SU-DHL-6 (cell line): Measurements from ENCODE around the gene CBY1.

Experiments used
- H2AFZ ChIP-seq: fragments of 200-600 bp; sonication (generic); 2 replicates; pipeline ENCODE4 v1.6.1; 2014; ENCODE audit warnings: low read depth, mild to moderate bottlenecking, moderate library complexity, mixed read lengths, antibody characterized with exemption, low read length; ENCODE audit not compliant: severe bottlenecking
- H3F3A ChIP-seq: fragments of 200-600 bp; shearing (Covaris generic); 2 replicates; pipeline ENCODE4 v1.6.0; 2016; ENCODE audit warnings: antibody characterized with exemption, mild to moderate bottlenecking; ENCODE audit not compliant: insufficient read depth
- H3K27ac ChIP-seq: fragments of 200-600 bp; sonication (generic); 2 replicates; pipeline ENCODE4 v1.5.1; 2016; ENCODE audit warnings: low read depth, mild to moderate bottlenecking, low read length, moderate library complexity, mixed read lengths
- H3K27me3 ChIP-seq: fragments of 200-600 bp; sonication (generic), shearing (Covaris generic); 2 replicates; pipeline ENCODE4 v1.6.0; 2014; ENCODE audit warnings: mild to moderate bottlenecking, low read length
- H3K36me3 ChIP-seq: fragments of 200-600 bp; sonication (generic); 2 replicates; pipeline ENCODE4 v1.6.1; 2014; ENCODE audit warnings: mild to moderate bottlenecking, low read length, mixed read lengths
- H3K4me2 ChIP-seq: fragments of 300-600, 200-600 bp; shearing (Covaris generic), sonication (generic); 2 replicates; pipeline ENCODE4 v1.6.0; 2014; ENCODE audit warnings: low read length, low read depth, mild to moderate bottlenecking; ENCODE audit not compliant: poor library complexity, severe bottlenecking
- H3K4me3 ChIP-seq: fragments of 200-600 bp; sonication (generic); 2 replicates; pipeline ENCODE4 v1.5.1; 2014; ENCODE audit warnings: antibody characterized with exemption, low read length, mild to moderate bottlenecking, mixed read lengths; ENCODE audit not compliant: insufficient read depth, poor library complexity, severe bottlenecking
- H3K79me2 ChIP-seq: fragments of 200-600 bp; sonication (generic); 2 replicates; pipeline ENCODE4 v1.6.1; 2014; ENCODE audit warnings: mild to moderate bottlenecking, low read length, moderate library complexity; ENCODE audit not compliant: insufficient read depth
- H3K9ac ChIP-seq: fragments of 200-600 bp; sonication (generic); 2 replicates; pipeline ENCODE4 v1.7.0; 2014; ENCODE audit warnings: mild to moderate bottlenecking, low read length
- H3K9me2 ChIP-seq: fragments of 200-600 bp; sonication (generic); replicated peaks from 2 replicates; pipeline ENCODE4 v1.6.1; 2014; ENCODE audit warnings: low read length; ENCODE audit not compliant: insufficient read depth
- H3K9me3 ChIP-seq: fragments of 200-600 bp; sonication (generic); 2 replicates; pipeline ENCODE4 v1.6.1; 2014; ENCODE audit warnings: low read length, mixed read lengths; ENCODE audit not compliant: insufficient read depth
- H4K20me1 ChIP-seq: fragments of 200-600 bp; sonication (generic); 2 replicates; pipeline ENCODE4 v1.6.1; 2014; ENCODE audit warnings: low read depth, mild to moderate bottlenecking, antibody characterized with exemption, low read length, moderate library complexity, mixed read lengths
- EZH2phosphoT487 ChIP-seq: fragments of 200-600 bp; sonication (generic), shearing (Covaris generic); conservative IDR thresholded peaks from 2 replicates; pipeline ENCODE4 v1.6.1; 2018; ENCODE audit warnings: mild to moderate bottlenecking, antibody characterized with exemption, low read length, moderate library complexity, mixed read lengths
- TF ChIP-seq, protein P1 (sequence below): fragments of 200-600 bp; sonication (generic); IDR thresholded peaks from one replicate; pipeline ENCODE4 v1.5.1; 2017; ENCODE audit warnings: antibody characterized with exemption, mild to moderate bottlenecking, low read length, moderate library complexity; ENCODE audit not compliant: insufficient read depth, poor library complexity, severe bottlenecking

Gene CBY1

DNA sequence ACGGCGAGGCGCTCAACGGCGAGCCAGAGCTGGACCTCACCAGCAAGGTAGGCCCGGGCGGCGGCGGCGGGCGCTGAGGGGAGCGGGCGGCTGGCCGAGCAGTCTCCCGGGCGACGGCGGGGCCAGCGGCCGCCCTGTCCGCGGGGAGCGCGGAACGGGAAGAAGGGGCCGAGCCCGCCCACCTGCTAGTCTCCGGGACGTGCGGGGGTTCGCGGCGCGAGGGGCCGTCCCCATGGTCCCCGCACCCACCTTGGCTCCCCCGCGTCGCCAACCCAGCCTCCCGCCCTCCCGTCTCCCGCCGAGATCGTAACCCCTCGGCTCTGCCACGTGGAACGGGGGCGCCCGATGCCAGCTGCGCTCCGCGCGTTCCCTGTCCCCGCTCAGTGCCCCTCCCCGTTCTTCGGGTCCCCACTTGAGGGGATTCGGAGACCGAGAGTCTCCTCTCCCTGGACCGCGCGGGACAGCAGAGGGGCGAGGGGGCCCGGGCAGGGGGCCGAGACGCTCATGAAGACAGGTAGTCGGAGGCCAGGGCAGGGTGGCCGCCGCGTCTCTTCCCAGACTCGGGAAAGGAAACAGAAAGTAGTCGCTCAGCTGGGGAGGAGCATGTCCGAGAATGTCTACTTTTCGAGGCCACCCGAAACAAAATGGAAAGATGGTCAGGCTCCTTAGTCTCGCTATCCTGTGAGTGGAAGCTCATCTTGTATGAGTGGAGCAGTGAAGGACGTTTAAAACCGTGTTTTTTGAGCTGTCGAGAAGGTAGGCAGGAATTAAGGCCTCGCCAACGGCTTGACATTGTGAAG is 49.9 kb downstream of the CBY1 start:
- Histone ChIP-seq H3F3A (0 out of 2 replicates have a peak, but pooled peaks cover 4% of the 10 kb centered on the region), H3K9me2 (no peaks in the 10 kb centered on the region), H3K9me3 (no peaks in the 10 kb centered on the region), H3K36me3 (no peaks in the 10 kb centered on the region), H3K27me3 (no peaks in the 10 kb centered on the region), H3K4me3 (peak overlapping the region; percentile 82), H3K27ac (peak overlapping the region; percentile 56), H2AFZ (peak overlapping the region; percentile 11), H4K20me1 (peaks cover 5% of the 10 kb centered on the region; the same call in 1 of the 2 replicates), H3K4me2 (peak overlapping the region; percentile 74), H3K79me2 (peaks cover 55% of the 10 kb centered on the region), H3K9ac (peak overlapping the region; percentile 83)
- TF ChIP-seq EZH2phosphoT487: no peak
- TF ChIP-seq, protein P1, sequence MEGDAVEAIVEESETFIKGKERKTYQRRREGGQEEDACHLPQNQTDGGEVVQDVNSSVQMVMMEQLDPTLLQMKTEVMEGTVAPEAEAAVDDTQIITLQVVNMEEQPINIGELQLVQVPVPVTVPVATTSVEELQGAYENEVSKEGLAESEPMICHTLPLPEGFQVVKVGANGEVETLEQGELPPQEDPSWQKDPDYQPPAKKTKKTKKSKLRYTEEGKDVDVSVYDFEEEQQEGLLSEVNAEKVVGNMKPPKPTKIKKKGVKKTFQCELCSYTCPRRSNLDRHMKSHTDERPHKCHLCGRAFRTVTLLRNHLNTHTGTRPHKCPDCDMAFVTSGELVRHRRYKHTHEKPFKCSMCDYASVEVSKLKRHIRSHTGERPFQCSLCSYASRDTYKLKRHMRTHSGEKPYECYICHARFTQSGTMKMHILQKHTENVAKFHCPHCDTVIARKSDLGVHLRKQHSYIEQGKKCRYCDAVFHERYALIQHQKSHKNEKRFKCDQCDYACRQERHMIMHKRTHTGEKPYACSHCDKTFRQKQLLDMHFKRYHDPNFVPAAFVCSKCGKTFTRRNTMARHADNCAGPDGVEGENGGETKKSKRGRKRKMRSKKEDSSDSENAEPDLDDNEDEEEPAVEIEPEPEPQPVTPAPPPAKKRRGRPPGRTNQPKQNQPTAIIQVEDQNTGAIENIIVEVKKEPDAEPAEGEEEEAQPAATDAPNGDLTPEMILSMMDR: no peak

DNA sequence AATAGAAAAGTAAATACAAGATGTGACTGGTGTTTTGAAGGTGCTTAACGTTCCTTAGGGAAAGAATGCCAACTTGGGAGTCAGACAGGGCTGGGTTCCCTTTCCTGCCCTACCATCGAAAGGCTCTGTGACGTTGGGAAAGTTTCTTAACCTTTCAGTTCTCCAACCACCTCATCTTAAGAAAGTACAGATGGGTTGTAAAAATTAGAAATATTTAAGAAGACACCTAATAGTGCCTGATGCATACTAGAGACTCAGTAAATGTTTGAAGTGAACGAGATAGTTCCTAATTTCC is 50.4 kb downstream of the CBY1 start:
- Histone ChIP-seq H3K27me3 (no peaks in the 10 kb centered on the region), H3K9me2 (no peaks in the 10 kb centered on the region), H3K4me2 (peak overlapping the region; percentile 74), H3K27ac (peak overlapping the region; percentile 56; the same call in 1 of the 2 replicates), H3K79me2 (peaks cover 60% of the 10 kb centered on the region), H3K4me3 (peak overlapping the region; percentile 82), H2AFZ (no peak overlapping the region), H3F3A (0 out of 2 replicates have a peak, but pooled peaks cover 4% of the 10 kb centered on the region), H3K36me3 (no peaks in the 10 kb centered on the region), H4K20me1 (peaks cover 5% of the 10 kb centered on the region; the same call in 1 of the 2 replicates), H3K9ac (peak overlapping the region; percentile 83), H3K9me3 (no peaks in the 10 kb centered on the region)
- TF ChIP-seq EZH2phosphoT487: no peak
- TF ChIP-seq, protein P1: no peak

DNA sequence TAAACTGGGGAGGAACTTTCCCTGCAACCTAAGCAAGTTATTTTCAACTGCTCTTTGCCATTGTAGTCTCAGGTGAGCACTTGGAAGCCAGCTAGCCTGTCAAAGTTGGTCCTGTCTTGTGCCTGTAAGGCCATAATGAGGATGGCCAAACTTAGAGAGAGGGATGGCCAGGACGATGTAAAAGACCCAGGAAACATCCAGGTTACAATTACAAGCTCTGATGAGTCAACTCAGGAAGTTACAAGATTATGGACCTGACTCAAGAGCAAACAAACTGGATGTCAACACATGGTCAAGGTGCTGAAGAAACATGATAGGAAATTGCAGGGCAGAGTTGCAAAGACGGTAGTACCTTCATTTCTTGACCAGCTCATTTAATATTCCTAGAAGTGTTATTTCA is 50.9 kb downstream of the CBY1 start:
- peak overlapping the region; percentile 83 for H3K9ac ChIP-seq
- H3K4me2 ChIP-seq: peak overlapping the region; percentile 74
- no peaks in the 10 kb centered on the region for H3K9me2 ChIP-seq
- H3K9me3 ChIP-seq: no peaks in the 10 kb centered on the region
- H3K79me2 ChIP-seq: peaks cover 65% of the 10 kb centered on the region
- H3K4me3 ChIP-seq: peak overlapping the region; percentile 82
- H3K36me3 ChIP-seq: no peaks in the 10 kb centered on the region
- H2AFZ ChIP-seq: no peak overlapping the region
- H3K27ac ChIP-seq: no peak overlapping the region
- no peaks in the 10 kb centered on the region for H3K27me3 ChIP-seq
- TF ChIP-seq EZH2phosphoT487: no peak
- TF ChIP-seq, protein P1: no peak
- H4K20me1 ChIP-seq: peaks cover 5% of the 10 kb centered on the region; the same call in 1 of the 2 replicates
- 0 out of 2 replicates have a peak, but pooled peaks cover 4% of the 10 kb centered on the region for H3F3A ChIP-seq
